ENCODE data around the gene PDE6D. TPM values are rescaled to one million over a fixed set of nuclear protein-coding genes. Genes with fewer than 3 reads are reported as not detected.

Gene PDE6D
- total and polyA plus RNA-seq, 5 donors = 13.3 to 24.3 (median 17.7) TPM

- Histone ChIP-seq H3K4me1 (ENCODE audit: control insufficient read depth, insufficient read depth, low read length) (peaks cover 10% of the 10 kb centered on the region), H3K27ac (ENCODE audit: low read length) (peak overlapping the region; percentile 85), H3K4me3 (ENCODE audit: low read length) (peak overlapping the region; percentile 75), H3K9me3 (ENCODE audit: control insufficient read depth, low read length) (no peaks in the 10 kb centered on the region), H3K27me3 (ENCODE audit: control insufficient read depth, insufficient read depth) (no peaks in the 10 kb centered on the region)
- intact Hi-C loops (cut with DNase I) = loop anchor here in 2 of 4 donors (2.0 to 5.0 kb wide), 2 partner anchors 98 to 99 kb away; no protein-coding TSS in a partner anchor
- no peak for ATAC-seq
- peak; percentile 51 to 77 (median 76) for DNase-seq
- WGBS = 6% methylated on average over 43 of the region's 43 CpGs
Observed at GRCh38 chr2:231710799-231711676, 70.0 kb downstream of the PDE6D start.

- ATAC-seq = peak; percentile 24 to 38
- H3K27me3 ChIP-seq (ENCODE audit: control insufficient read depth, insufficient read depth) = no peaks in the 10 kb centered on the region
- WGBS = under 1% methylated on average over 105 of the region's 105 CpGs
- DNase-seq = peak; percentile 81 to 95 (median 93)
- H3K9me3 ChIP-seq (ENCODE audit: control insufficient read depth, low read length) = no peaks in the 10 kb centered on the region
- intact Hi-C loops (cut with DNase I) = loop anchor here in 2 of 4 donors (2.0 to 5.0 kb wide), 2 partner anchors 97 to 98 kb away; no protein-coding TSS in a partner anchor
- H3K4me1 ChIP-seq (ENCODE audit: control insufficient read depth, insufficient read depth, low read length) = peaks cover 13% of the 10 kb centered on the region
- H3K4me3 ChIP-seq (ENCODE audit: low read length) = peak overlapping the region; percentile 75
- peak overlapping the region; percentile 86 for H3K27ac ChIP-seq (ENCODE audit: low read length)
Observed at GRCh38 chr2:231709981-231710798, 70.9 kb downstream of the PDE6D start.

- ATAC-seq (no peak), DNase-seq (peak in 1 of 3 donors; percentile 60)
- intact Hi-C loops (cut with DNase I) = no loop called here
Observed at GRCh38 chr2:231709636-231709980, 71.5 kb downstream of the PDE6D start.

GRCh38 chr2:231708773-231709635 lies 72.1 kb downstream of the PDE6D start:
- DNase-seq (peak; percentile 57 to 87 (median 85)), ATAC-seq (no peak)
- Histone ChIP-seq H3K9me3 (ENCODE audit: control insufficient read depth, low read length) (no peaks in the 10 kb centered on the region), H3K4me3 (ENCODE audit: low read length) (peak overlapping the region; percentile 75), H3K27me3 (ENCODE audit: control insufficient read depth, insufficient read depth) (no peaks in the 10 kb centered on the region), H3K4me1 (ENCODE audit: control insufficient read depth, insufficient read depth, low read length) (peaks cover 13% of the 10 kb centered on the region), H3K27ac (ENCODE audit: low read length) (peak overlapping the region; percentile 86)
- intact Hi-C loops (cut with DNase I) = no loop called here
- under 1% methylated on average over 118 of the region's 118 CpGs for WGBS

More at GRCh38 chr2:231709636-231709980, 71.5 kb downstream of the PDE6D start:
- Histone ChIP-seq H3K4me3 (ENCODE audit: low read length) (peak overlapping the region; percentile 75), H3K4me1 (ENCODE audit: control insufficient read depth, insufficient read depth, low read length) (peaks cover 13% of the 10 kb centered on the region), H3K27ac (ENCODE audit: low read length) (peak overlapping the region; percentile 86), H3K27me3 (ENCODE audit: control insufficient read depth, insufficient read depth) (no peaks in the 10 kb centered on the region), H3K9me3 (ENCODE audit: control insufficient read depth, low read length) (no peaks in the 10 kb centered on the region)
- 1% methylated on average over 33 of the region's 33 CpGs for WGBS

- intact Hi-C loops (cut with DNase I) = loop anchor here in 1 of 4 donors (2.0 kb wide), 1 partner anchor 45 kb away; no protein-coding TSS in a partner anchor
- H3K4me3 ChIP-seq (ENCODE audit: low read length) = peak within 1 kb of the TSS; percentile 75
- no peaks in the 10 kb centered on the region for H3K27me3 ChIP-seq (ENCODE audit: control insufficient read depth, insufficient read depth)
- H3K4me1 ChIP-seq (ENCODE audit: control insufficient read depth, insufficient read depth, low read length) = peaks cover 10% of the 10 kb centered on the region
- no peaks in the 10 kb centered on the region for H3K9me3 ChIP-seq (ENCODE audit: control insufficient read depth, low read length)
- DNase-seq = peak; percentile 100
- WGBS = under 1% methylated on average over 97 of the region's 97 CpGs
- ATAC-seq = peak; percentile 82 to 86
- H3K27ac ChIP-seq (ENCODE audit: low read length) = peak within 1 kb of the TSS; percentile 88
Observed at GRCh38 chr2:231707927-231708772, 72.9 kb downstream of the PDE6D start, which contains the start of gene PTMA. PTMA (plus strand) TSS chr2:231708525; CDS start chr2:231708707, 182 bp downstream.

- peak in 1 of 2 donors; percentile 0 for ATAC-seq
- Histone ChIP-seq H3K27ac (ENCODE audit: low read length) (peak overlapping the region; percentile 88), H3K4me3 (ENCODE audit: low read length) (peak overlapping the region; percentile 21), H3K4me1 (ENCODE audit: control insufficient read depth, insufficient read depth, low read length) (peaks cover 10% of the 10 kb centered on the region), H3K27me3 (ENCODE audit: control insufficient read depth, insufficient read depth) (no peaks in the 10 kb centered on the region), H3K9me3 (ENCODE audit: control insufficient read depth, low read length) (no peaks in the 10 kb centered on the region)
- DNase-seq = peak in 1 of 3 donors; percentile 91
- intact Hi-C loops (cut with DNase I) = loop anchor here in 1 of 4 donors (2.0 kb wide), 1 partner anchor 45 kb away; no protein-coding TSS in a partner anchor
- WGBS = 10% methylated on average over 30 of the region's 30 CpGs
Observed at GRCh38 chr2:231707625-231707926, 73.5 kb downstream of the PDE6D start.

GRCh38 chr2:231706731-231707624 lies 74.1 kb downstream of the PDE6D start:
- intact Hi-C loops (cut with DNase I) = loop anchor here in 1 of 4 donors (2.0 kb wide), 1 partner anchor 44 kb away; no protein-coding TSS in a partner anchor
- peak overlapping the region; percentile 99 for H3K27ac ChIP-seq (ENCODE audit: low read length)
- no peaks in the 10 kb centered on the region for H3K9me3 ChIP-seq (ENCODE audit: control insufficient read depth, low read length)
- DNase-seq = peak; percentile 98 to 99 (median 99)
- H3K4me3 ChIP-seq (ENCODE audit: low read length) = peak overlapping the region; percentile 81
- H3K27me3 ChIP-seq (ENCODE audit: control insufficient read depth, insufficient read depth) = no peaks in the 10 kb centered on the region
- under 1% methylated on average over 66 of the region's 66 CpGs for WGBS
- peak; percentile 72 to 74 for ATAC-seq
- peaks cover 8% of the 10 kb centered on the region for H3K4me1 ChIP-seq (ENCODE audit: control insufficient read depth, insufficient read depth, low read length)

- peaks cover 3% of the 10 kb centered on the region for H3K4me1 ChIP-seq (ENCODE audit: control insufficient read depth, insufficient read depth, low read length)
- no peak overlapping the region for H3K27ac ChIP-seq (ENCODE audit: low read length)
- H3K27me3 ChIP-seq (ENCODE audit: control insufficient read depth, insufficient read depth) = no peaks in the 10 kb centered on the region
- no peak for DNase-seq
- no peak overlapping the region for H3K4me3 ChIP-seq (ENCODE audit: low read length)
- ATAC-seq = no peak
- 95% methylated on average over 3 of the region's 3 CpGs for WGBS
- H3K9me3 ChIP-seq (ENCODE audit: control insufficient read depth, low read length) = no peaks in the 10 kb centered on the region
- intact Hi-C loops (cut with DNase I) = no loop called here
Observed at GRCh38 chr2:231704017-231704416, 77.1 kb downstream of the PDE6D start.

Data from right cardiac atrium (tissue), 5 donors.